Amniotic stem cell (primary cell): ENCODE data around the gene TYROBP.
"Not testable (repeated sequence)": the region's sequence is repeated elsewhere in the genome, so short reads cannot be mapped to it uniquely, and the experiment has no call there.

Experiments
- DNase-seq: peaks from one replicate; lab custom pipeline; 2025; lab: John Stamatoyannopoulos, UW

The TYROBP gene

DNA sequence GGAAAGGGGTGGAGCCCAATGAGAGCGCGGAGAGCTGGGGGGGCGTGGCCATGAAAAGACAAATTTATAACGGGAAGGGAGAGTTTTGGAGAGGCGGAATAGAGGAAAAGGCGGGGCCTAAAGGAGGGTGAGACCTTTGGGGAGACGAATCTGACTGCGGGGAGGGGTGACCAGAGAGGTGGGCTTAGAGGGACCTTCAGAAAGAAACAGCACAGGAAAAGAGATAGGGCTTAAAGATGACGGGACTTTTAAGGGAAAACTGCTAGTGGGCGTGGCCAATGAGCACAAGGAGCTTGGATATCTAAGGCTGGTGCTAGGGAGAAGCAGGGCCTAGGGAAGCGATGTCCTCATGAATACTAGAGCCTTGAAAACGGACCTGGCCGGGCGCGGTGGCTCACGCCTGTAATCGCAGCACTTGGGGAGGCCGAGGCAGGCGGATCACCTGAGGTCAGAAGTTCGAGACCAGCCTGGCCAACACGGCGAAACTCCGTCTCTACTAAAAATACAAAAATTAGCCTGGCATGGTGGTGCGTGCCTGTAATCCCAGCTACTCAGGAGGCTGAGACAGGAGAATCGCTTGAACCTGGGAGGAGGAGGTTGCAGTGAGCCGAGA is 37.9 kb downstream of the TYROBP start:
- DNase-seq: not testable (repeated sequence)

DNA sequence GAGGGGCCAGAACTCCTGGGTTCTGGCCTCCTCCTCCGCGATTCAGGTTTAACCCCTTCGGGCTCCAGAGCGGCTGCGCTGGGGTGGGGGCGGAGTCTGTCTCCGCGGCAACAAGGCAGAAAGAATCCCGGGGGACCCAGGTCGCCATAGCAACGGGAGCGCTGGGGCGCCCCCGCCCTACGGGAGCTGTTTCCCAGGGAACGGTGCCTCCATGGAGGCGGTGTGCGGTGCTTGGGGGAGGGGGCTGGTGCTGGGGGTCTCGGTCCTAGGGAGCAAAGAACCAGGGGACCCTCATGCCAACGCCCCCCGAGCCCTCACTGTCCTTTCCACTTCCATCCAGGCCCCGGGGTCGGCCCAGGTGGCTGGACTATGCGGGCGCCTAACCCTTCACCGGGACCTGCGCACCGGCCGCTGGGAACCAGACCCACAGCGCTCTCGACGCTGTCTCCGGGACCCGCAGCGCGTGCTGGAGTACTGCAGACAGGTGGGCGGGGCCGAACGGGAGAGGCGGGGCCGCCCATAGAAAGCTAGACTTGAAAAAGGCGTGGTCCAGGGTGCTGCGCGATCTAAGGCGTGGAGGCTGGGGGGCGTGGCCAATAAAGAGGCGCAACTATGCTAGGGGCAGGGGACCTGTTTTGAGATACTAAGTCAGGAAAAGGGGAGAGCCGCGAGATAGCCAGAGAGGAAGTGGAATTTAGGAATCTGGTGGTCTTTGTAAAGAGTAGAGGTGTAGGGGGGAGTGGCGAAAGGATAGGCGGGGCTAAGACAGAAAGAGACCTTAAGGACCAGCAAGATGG is 38.6 kb downstream of the TYROBP start:
- no peak for DNase-seq

- DNase-seq: no peak
Observed at GRCh38 chr19:35868823-35869326, 39.2 kb downstream of the TYROBP start.

GRCh38 chr19:35868172-35868822 is 39.8 kb downstream of the TYROBP start, which contains the start of gene APLP1:
Gene APLP1 (plus strand): TSS chr19:35868574. CDS start chr19:35868637, 63 bp downstream.
- no peak for DNase-seq

GRCh38 chr19:35863018-35863417 is 45.1 kb downstream of the TYROBP start:
- DNase-seq: no peak

GRCh38 chr19:35862528-35862927 is 45.6 kb downstream of the TYROBP start:
- no peak for DNase-seq

DNA sequence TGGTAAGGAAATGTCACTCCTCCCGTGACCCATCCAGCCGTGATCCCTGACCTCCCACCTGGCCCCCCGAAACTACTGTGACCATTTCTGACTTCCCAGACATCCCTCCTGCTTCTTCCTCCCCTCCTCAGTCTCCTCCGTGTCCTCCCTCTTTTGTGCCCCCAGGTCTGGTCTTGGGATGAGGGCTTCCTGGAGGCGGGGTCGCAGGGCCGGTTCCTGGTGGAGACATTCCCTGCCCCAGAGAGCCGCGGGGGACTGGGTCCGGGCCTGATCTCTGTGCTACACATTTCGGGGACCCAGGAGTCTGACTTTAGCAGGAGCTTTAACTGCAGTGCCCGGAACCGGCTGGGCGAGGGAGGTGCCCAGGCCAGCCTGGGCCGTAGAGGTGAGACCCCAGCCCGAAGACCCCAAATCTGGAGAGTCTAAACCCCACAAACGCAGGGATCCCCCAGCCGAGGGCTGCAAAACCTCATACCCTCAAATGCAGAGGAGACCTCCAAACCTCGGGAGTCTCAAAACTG is 46.4 kb downstream of the TYROBP start:
- no peak for DNase-seq

GRCh38 chr19:35860818-35861639 is 47.1 kb downstream of the TYROBP start:
- DNase-seq: no peak

GRCh38 chr19:35860436-35860817 is 47.7 kb downstream of the TYROBP start:
- DNase-seq: no peak

- no peak for DNase-seq
Observed at GRCh38 chr19:35859414-35859813, 48.7 kb downstream of the TYROBP start.

- DNase-seq: no peak
Observed at GRCh38 chr19:35858311-35858710, 49.8 kb downstream of the TYROBP start.

DNA sequence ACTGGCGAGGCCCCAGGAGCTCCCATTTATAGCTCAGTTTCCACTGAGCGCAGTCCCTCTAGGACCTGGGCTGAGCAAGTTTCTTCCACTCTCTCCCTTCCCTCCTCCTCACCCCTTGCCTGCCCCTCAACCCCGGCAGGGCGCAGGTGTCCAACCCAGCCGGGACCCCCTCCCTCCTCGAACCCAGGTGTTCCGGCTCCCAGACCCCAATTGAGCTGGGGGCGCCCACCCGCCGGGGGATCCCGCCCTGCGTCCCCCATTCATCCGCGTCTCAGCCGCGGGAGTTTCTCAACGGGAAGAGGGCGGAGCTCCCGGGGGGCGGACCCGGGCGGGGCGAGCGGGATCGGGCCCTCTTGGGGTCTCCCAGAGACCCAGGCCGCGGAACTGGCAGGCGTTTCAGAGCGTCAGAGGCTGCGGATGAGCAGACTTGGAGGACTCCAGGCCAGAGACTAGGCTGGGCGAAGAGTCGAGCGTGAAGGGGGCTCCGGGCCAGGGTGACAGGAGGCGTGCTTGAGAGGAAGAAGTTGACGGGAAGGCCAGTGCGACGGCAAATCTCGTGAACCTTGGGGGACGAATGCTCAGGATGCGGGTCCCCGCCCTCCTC is 51.4 kb downstream of the TYROBP start, which contains the start of gene KIRREL2:
Gene KIRREL2, plus strand, starts transcription at position 366 of the 604 bp plus-strand sequence. Its CDS starts 209 bp downstream, at position 575.
- no peak for DNase-seq
